ENCODE results near the gene SEC22C.
A peak's percentile ranks its signal among the peaks of the same experiment; 100 is the strongest.
"Not testable (repeated sequence)": the region's sequence is repeated elsewhere in the genome, so short reads cannot be mapped to it uniquely, and the experiment has no call there.

The SEC22C gene

DNA sequence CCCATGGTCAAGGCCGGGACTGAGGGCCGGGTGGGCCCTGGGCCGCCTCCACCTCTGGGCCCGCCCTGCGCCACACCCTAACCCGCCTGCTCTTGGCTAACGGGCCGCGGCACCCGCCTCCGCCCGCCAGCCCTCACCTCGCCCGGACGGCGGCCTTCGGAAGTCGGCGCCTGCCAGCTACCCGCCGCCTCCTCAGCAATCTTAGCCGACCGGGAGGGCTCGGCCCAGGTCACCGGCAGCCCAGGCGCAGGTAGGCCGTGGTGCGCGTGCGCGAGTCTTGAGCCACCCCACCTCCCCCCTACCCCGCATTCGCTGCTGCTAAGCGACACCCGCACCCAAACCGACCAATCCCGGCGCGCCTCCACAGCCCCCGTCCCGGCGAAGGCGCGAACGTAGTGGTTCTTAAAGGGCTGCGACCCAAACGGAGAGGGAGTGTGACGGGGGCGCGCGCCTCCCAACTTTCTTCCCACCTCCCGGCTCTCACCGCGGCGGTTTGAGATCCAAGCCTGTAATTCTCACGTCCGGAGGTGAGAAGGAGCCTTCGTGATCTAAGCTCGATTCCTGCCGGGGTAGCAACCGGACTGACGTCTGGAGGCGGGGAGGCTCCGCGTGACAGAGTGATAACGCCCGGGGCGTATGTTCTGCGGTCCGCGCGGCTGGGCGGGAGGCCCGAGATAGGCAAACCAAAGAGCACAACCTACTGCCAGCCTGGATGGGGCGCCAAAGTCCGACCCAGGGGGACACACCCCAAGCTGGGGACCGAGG lies at the start of gene SEC22C:
Gene SEC22C, minus strand, starts transcription at position 259 of the 765 bp plus-strand sequence. CDS start 12,921 bp downstream, outside the sequence.
- peak; percentile 93 for DNase-seq (ENCODE audit: low spot score)

- no peak for DNase-seq (ENCODE audit: low spot score)
Measured at GRCh38 chr3:42613462-42613861, 31.7 kb upstream of the SEC22C start.

DNA sequence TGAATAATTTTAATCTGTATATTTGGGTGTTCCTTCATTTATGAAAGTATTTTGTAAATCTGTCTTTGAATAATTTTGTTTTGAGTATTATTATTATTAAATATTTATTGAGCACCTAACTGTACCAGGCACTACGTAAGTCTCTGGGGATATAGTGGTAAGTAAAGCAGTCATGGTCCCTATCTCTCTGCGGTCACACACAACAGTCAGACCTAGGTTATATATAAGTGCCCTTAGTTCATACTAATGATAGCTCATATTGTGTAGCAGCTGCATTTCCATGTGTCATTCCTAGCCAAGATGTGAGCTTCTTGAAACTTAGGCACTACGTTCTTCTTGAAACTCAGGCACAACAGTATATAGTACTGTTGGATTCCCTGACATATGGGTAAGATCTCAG lies 31.2 kb upstream of the SEC22C start:
- no peak for DNase-seq (ENCODE audit: low spot score)

DNA sequence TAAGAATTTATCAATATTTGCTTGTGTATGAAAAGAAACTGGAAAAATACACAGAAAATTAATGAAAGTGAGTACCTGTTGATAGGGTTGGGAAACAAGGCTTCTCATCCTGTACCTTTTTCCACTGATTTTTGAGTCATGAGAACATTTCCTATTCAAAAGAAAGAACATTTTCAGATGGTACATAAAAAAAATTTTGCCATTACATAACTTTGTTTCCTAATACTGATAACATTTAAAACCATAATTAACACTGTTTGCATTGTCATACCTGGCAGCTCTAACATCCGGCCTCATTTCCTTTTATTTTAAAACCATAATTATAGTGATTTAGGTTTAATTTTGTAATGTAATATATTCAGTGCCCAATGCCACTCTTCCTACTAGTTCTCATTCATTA lies 30.4 kb upstream of the SEC22C start:
- no peak for DNase-seq (ENCODE audit: low spot score)

DNA sequence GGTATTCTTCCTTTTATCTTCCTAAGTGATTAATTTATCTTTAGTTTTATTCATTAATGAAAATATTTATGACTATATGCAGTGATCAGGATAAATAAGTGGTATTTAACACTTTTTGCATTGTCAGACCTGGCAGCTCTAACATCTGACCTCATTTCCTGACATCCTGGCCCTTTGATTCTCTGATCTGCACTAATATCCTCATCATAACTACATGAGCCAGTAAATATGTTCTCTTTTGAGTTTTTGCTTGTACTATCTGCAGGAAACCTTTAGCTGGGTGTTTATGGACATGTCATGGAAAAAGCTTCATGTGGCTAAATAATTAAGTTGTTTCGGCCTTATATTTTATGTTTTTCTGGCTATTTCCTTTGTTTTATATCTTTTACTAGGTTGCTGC lies 29.2 kb upstream of the SEC22C start:
- DNase-seq (ENCODE audit: low spot score): no peak

DNA sequence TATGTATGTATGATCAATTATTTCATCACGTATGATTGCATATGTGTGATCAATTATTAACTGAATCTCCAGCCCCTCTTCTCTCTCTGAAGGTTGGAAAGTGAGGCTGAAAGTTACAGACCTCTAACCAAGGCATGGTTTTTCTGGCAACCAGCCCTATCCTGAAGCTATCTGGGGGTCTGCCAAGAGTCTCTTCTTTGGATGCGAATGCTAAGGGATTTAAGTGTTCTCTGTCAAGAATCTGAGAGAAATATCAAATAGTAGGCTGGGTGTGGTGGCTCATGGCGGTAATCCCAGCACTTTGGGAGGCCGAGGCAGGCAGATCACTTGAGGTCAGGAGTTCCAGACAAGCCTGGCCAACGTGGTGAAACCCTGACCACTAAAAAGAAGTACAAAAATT lies 26.8 kb upstream of the SEC22C start:
- DNase-seq (ENCODE audit: low spot score): no peak

DNA sequence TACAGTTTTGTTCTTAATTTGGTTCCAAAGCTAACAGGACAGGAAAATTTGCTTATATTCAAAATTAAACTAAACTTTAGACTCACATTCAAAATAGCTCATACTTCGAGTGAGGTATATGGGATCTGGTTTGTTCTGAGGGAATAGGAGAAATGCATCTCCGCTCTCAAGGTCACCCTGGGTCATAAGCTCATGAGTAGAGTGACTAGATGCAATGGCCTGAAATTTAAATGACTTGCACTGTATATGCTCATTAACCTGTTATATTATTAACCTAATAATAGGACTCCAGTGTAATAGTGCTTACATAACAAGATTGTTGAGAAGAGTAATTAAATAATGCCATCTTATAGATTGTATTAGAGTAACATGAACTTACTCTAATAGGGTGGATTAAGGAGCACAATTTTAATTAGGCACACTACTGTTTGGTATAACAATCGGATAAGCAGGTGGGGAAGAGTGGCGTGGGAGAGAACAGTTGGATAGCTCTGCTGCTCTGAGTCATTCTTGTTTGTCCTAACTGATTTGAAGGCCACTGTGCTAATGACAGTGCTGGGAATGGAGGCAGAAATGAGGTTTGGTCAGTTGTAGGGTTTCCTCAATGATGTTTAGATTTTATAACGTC lies 23.9 kb upstream of the SEC22C start:
- no peak for DNase-seq (ENCODE audit: low spot score)

DNA sequence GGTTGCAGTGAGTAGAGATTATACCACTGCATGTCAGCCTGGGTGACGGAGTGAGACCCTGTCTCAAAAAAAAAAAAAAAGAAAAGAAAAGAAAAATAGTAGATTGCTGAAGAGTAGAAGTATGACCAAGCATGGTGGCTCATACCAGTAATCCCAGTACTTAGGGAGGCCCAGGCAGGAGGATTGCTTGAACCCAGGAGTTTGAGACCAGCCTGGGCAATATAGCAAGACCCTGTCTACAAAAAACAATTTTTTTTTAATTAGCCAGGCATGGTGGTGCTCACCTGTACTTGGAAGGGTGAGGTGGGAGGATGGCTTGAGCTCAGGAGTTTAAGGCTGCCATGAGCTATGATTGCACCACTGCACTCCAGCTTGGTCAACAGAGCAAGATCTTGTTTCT lies 21.2 kb upstream of the SEC22C start:
- DNase-seq (ENCODE audit: low spot score): no peak

DNA sequence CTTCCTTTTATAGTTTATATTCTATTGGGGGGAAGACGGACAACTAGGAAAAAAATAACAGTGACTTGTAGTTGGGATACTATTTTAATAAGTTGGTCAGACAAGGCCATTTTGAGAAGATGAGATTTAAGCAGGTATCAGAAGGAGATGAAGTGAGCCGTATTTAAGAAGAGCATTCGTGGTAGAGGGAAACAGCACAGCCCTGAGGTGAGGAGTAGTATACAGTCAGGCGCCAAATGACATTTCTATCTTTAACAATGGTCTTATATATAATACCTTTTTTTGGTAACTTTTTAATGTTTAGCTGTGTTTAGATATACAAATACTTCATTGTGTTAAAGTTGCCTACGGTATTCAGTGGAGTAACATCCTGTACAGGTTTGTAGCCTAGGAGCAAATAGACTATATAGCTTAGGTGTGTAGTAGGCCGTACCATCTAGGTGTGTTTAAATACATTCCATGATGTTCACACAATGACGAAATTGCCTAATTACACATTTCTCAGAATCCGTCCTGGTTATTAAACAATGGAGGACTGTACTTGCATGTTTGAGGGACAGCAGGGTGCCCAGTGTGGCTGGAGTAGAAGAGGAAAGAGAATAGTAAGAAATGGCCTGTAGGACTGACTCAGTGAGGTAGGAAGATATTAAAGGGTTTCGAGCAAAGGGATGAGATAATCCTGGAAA lies 20.3 kb upstream of the SEC22C start:
- no peak for DNase-seq (ENCODE audit: low spot score)

GRCh38 chr3:42600958-42601675 lies 19.4 kb upstream of the SEC22C start:
- peak; percentile 56 for DNase-seq (ENCODE audit: low spot score)

DNA sequence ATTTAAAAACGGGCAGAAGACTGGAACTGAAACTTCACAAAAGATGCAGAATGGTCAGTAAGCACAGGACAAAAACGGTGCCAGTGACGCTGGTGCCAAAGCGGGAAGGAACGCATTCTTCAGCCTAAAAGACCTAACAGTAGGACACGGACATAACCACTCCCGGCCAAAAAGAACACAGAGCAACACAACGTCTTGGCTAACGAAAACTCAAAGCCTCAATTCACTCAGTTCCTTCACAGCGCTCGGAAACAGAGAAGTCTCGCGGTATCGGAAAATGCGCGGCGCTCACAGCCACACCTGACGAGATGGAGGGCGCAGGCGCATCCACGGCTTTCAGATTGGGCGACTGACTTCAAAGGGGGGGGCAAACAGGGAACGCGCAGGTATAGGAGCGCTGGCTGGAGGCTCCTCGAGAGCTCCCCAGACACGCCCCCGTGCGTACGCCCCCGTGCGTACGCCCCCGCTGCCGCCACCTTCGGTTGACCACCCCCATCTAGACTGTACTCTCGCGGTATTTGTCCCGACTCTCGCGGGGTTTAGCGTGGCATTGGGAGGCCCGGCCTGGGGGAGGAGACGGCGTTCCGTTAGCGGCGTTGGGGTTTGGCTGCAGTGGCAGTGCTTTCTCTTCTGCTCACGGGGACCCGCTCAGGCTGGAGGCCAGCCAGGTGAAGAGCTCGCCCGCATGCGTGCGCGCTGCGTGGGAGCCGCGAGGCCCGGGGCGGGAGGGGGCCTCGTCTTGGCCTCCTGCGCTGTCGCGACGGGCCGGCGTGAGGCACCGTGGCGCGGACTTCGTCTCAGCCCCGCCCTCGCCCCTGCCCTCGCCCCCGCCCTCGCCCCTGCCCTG lies 18.6 kb upstream of the SEC22C start, which contains the start of gene NKTR:
Gene NKTR, plus strand, starts transcription at position 576 of the 847 bp plus-strand sequence. CDS start 321 bp downstream, outside the sequence.
- DNase-seq (ENCODE audit: low spot score): peak; percentile 93

GRCh38 chr3:42597098-42597497 lies 15.3 kb upstream of the SEC22C start:
- not testable (repeated sequence) for DNase-seq (ENCODE audit: low spot score)

DNA sequence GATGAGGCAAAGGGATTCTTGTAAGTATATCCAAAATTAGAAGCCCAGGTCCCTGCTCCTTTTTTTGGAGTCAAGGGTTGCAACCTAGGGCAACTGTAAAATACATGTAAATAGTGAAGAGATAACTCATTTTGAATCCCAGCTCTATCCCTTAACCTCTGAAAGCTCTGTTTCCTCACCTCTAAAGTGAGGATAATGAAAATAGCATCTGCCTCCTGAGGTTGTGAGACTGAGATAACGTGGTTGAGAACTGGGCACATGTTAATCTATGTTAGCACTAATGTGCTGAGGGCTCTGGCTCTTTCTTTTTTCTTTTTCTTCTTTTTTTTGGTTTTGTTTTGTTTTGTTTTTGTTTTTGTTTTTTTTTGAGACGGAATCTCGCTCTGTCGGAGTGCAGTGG lies 13.9 kb upstream of the SEC22C start:
- DNase-seq (ENCODE audit: low spot score): no peak

GRCh38 chr3:42593635-42594034 lies 11.9 kb upstream of the SEC22C start:
- no peak for DNase-seq (ENCODE audit: low spot score)

GRCh38 chr3:42591811-42592210 lies 10.0 kb upstream of the SEC22C start:
- DNase-seq (ENCODE audit: low spot score): no peak

GRCh38 chr3:42590989-42591756 lies 9.4 kb upstream of the SEC22C start:
- DNase-seq (ENCODE audit: low spot score): no peak

DNA sequence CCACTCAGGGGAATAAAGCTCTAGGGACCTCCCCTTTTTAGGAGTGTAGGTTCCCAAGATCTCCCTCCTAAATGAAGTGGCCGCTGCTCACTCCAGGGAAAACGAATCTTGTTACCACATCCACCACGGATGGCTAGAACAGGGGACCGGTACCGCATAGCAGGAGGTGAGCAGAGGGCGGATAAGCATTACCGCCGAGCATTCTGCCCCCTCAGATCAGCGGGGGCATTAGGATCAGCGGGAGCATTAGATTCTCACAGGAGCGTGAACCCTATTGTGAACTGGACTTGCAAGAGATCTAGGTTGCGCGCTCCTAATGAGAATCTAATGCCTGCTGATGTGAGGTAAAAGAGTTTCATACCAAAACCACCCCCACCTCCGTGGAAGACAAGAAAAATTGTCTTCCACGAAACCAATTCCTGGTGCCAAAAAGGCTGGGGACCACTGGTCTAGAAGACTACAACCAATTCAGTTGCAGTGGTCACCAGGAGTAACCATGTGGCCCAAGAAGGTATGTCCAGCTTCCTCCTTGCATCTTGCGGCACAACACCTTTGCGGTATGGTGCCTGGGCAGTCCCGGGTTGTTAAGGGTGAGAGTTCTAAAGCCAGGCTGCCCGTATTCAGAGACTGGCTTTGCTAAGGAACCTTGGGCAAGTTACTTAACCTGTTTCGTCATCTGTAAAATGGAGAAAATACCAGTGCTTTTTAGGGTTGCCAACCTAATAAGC lies 7.8 kb upstream of the SEC22C start:
- DNase-seq (ENCODE audit: low spot score): no peak

GRCh38 chr3:42588625-42589024 lies 6.9 kb upstream of the SEC22C start:
- no peak for DNase-seq (ENCODE audit: low spot score)

- DNase-seq (ENCODE audit: low spot score): no peak
Measured at GRCh38 chr3:42582474-42583070, 805 bp upstream of the SEC22C start.

DNA sequence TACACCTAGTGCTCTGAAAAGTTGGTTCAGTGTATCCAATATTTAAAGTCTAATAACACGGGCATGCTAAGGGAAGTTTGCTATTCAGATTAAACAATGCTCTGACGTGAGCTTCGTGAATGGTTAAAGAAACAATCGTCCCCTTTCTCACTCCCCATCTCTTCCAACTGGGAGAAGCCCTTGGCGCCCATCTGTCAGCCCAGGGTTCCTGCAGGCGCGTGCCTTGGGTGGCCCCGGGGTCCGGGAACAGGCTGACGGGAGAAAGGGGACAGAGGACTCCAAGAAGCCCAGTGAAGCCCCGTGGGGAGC lies 413 bp downstream of the SEC22C start:
- no peak for DNase-seq (ENCODE audit: low spot score)
